ENCODE data around the gene HNF1B. TPM values are rescaled to one million over a fixed set of nuclear protein-coding genes. Genes with fewer than 3 reads are reported as not detected.

Gene HNF1B
- total and polyA plus RNA-seq, 12 donors: 0.03 to 0.11 (median 0.08) TPM; not detected in 9

GRCh38 chr17:37699285-37699973, 45.4 kb downstream of the HNF1B start:
- intact Hi-C loops (cut with DNase I): no loop called here
- no peak overlapping the region for H3K27ac ChIP-seq
- H3K36me3 ChIP-seq (replicated peaks in 1 of 2): no peaks in the 10 kb centered on the region
- 86 to 90% (median 87%) methylated on average over 6 to 10 of the region's 10 CpGs for WGBS, 4 donors
- H3K4me3 ChIP-seq: no peak overlapping the region
- no peak for DNase-seq
- TF ChIP-seq POLR2A (IDR thresholded peaks at IDR 0.05) (no peak), CTCF (IDR thresholded peaks at IDR 0.05) (no peak)
- H3K9me3 ChIP-seq (replicated peaks in 1 of 3): no peaks in the 10 kb centered on the region
- H3K27me3 ChIP-seq: peaks cover 5% of the 10 kb centered on the region
- no peaks in the 10 kb centered on the region for H3K4me1 ChIP-seq (replicated peaks in 1 of 2)

- no peak for DNase-seq
- WGBS, 4 donors: 81 to 94% (median 89%) methylated on average over 4 of the region's 4 CpGs
- intact Hi-C loops (cut with DNase I): no loop called here
Observed at GRCh38 chr17:37698911-37699255, 46.0 kb downstream of the HNF1B start.

GRCh38 chr17:37698132-37698910, 46.5 kb downstream of the HNF1B start:
- peaks cover 5% of the 10 kb centered on the region for H3K27me3 ChIP-seq
- H3K4me3 ChIP-seq: no peak overlapping the region
- H3K4me1 ChIP-seq (replicated peaks in 1 of 2): no peaks in the 10 kb centered on the region
- H3K27ac ChIP-seq: no peak overlapping the region
- DNase-seq: no peak
- no peaks in the 10 kb centered on the region for H3K36me3 ChIP-seq (replicated peaks in 1 of 2)
- no peaks in the 10 kb centered on the region for H3K9me3 ChIP-seq (replicated peaks in 1 of 3)
- intact Hi-C loops (cut with DNase I): no loop called here
- WGBS, 4 donors: 77 to 89% (median 86%) methylated on average over 5 of the region's 5 CpGs
- TF ChIP-seq CTCF (IDR thresholded peaks at IDR 0.05): no peak
- TF ChIP-seq POLR2A (IDR thresholded peaks at IDR 0.05): no peak

More at GRCh38 chr17:37698911-37699255, 46.0 kb downstream of the HNF1B start:
- no peak overlapping the region for H3K27ac ChIP-seq
- peaks cover 5% of the 10 kb centered on the region for H3K27me3 ChIP-seq
- H3K36me3 ChIP-seq (replicated peaks in 1 of 2): no peaks in the 10 kb centered on the region
- H3K9me3 ChIP-seq (replicated peaks in 1 of 3): no peaks in the 10 kb centered on the region
- no peak for TF ChIP-seq POLR2A (IDR thresholded peaks at IDR 0.05)
- no peaks in the 10 kb centered on the region for H3K4me1 ChIP-seq (replicated peaks in 1 of 2)
- no peak overlapping the region for H3K4me3 ChIP-seq

GRCh38 chr17:37697381-37697780, 47.5 kb downstream of the HNF1B start:
- intact Hi-C loops (cut with DNase I): no loop called here

More at GRCh38 chr17:37697381-37697780, 47.5 kb downstream of the HNF1B start:
- no peak overlapping the region for H3K27ac ChIP-seq
- no peak for DNase-seq
- H3K9me3 ChIP-seq (replicated peaks in 1 of 3): no peaks in the 10 kb centered on the region
- H3K4me1 ChIP-seq (replicated peaks in 1 of 2): no peaks in the 10 kb centered on the region
- no peak for TF ChIP-seq CTCF (IDR thresholded peaks at IDR 0.05)
- H3K4me3 ChIP-seq: no peak overlapping the region
- peaks cover 5% of the 10 kb centered on the region for H3K27me3 ChIP-seq
- H3K36me3 ChIP-seq (replicated peaks in 1 of 2): no peaks in the 10 kb centered on the region
- WGBS, 4 donors: 53 to 59% (median 55%) methylated on average over 8 of the region's 8 CpGs
